HepG2 (cell line): ENCODE measurements around the gene TBC1D2B. TPM values are rescaled to one million over a fixed set of nuclear protein-coding genes. Genes with fewer than 3 reads are reported as not detected.

Experiments used
- ARID4A ChIP-seq: sonication (generic); formaldehyde crosslinking; IDR thresholded peaks from 2 replicates; pipeline ENCODE4 v1.5.0; 2020; ENCODE audit warnings: mild to moderate bottlenecking, missing genetic modification reagents, borderline replicate concordance
- ASH2L ChIP-seq: fragments of 300-600, 200-600 bp; sonication (generic); IDR thresholded peaks from 2 replicates; pipeline ENCODE4 v1.7.0; 2017; ENCODE audit warnings: low read depth, mild to moderate bottlenecking, moderate library complexity, mixed read lengths, low read length; ENCODE audit not compliant: insufficient read length
- E2F2 ChIP-seq: sonication (generic); formaldehyde crosslinking; IDR thresholded peaks from 2 replicates; pipeline ENCODE4 v1.4.0; 2020; ENCODE audit warnings: missing genetic modification reagents, borderline replicate concordance
- ELF3 ChIP-seq: IDR thresholded peaks from 2 replicates; pipeline ENCODE4 v1.6.1; 2016; ENCODE audit warnings: missing genetic modification reagents, missing compliant biosample characterization
- GATA4 ChIP-seq: sonication (generic); IDR thresholded peaks from 2 replicates; pipeline ENCODE4 v1.6.1; 2016; ENCODE audit warnings: antibody characterized with exemption, low read depth, borderline replicate concordance
- HOXD1 ChIP-seq: sonication (generic); formaldehyde crosslinking; IDR thresholded peaks from 2 replicates; pipeline ENCODE4 v1.5.0; 2020; ENCODE audit warnings: missing genetic modification reagents
- MEF2D ChIP-seq: sonication (generic); formaldehyde crosslinking; IDR thresholded peaks from 2 replicates; pipeline ENCODE4 v1.5.1; 2020; ENCODE audit warnings: mild to moderate bottlenecking, missing genetic modification reagents
- NFATC3 ChIP-seq: sonication (generic); formaldehyde crosslinking; IDR thresholded peaks from 2 replicates; pipeline ENCODE4 v1.5.1; 2020; ENCODE audit warnings: mild to moderate bottlenecking, missing genetic modification reagents
- RARG ChIP-seq: sonication (generic); formaldehyde crosslinking; IDR thresholded peaks from 2 replicates; pipeline ENCODE4 v1.4.0; 2020; ENCODE audit warnings: low read depth, mild to moderate bottlenecking, missing genetic modification reagents
- SMARCE1 ChIP-seq: fragments of 450-650 bp; IDR thresholded peaks from 2 replicates; pipeline ENCODE4 v1.6.1; 2017; ENCODE audit warnings: borderline replicate concordance
- TBX2 ChIP-seq: sonication (generic); formaldehyde crosslinking; IDR thresholded peaks from 2 replicates; pipeline ENCODE4 v1.5.0; 2020; ENCODE audit warnings: missing genetic modification reagents, mild to moderate bottlenecking, borderline replicate concordance
- ZNF10 ChIP-seq: sonication (generic); formaldehyde crosslinking; IDR thresholded peaks from 2 replicates; pipeline ENCODE4 v1.4.0; 2020; ENCODE audit warnings: mild to moderate bottlenecking, low read depth, missing genetic modification reagents, borderline replicate concordance
- ZNF142 ChIP-seq: sonication (generic); formaldehyde crosslinking; IDR thresholded peaks from 2 replicates; pipeline ENCODE4 v1.4.0; 2020; ENCODE audit warnings: missing genetic modification reagents
- ZNF24 ChIP-seq: fragments of 450-650 bp; IDR thresholded peaks from 2 replicates; pipeline ENCODE4 v1.6.1; 2017; ENCODE audit warnings: antibody characterized with exemption, mild to moderate bottlenecking
- ZNF296 ChIP-seq: sonication (generic); formaldehyde crosslinking; conservative IDR thresholded peaks from 2 replicates; pipeline ENCODE4 v1.5.0; 2020; ENCODE audit warnings: mild to moderate bottlenecking, missing genetic modification reagents
- ZNF367 ChIP-seq: sonication (generic); formaldehyde crosslinking; IDR thresholded peaks from 2 replicates; pipeline ENCODE4 v1.4.0; 2020; ENCODE audit warnings: missing genetic modification reagents, borderline replicate concordance
- ZNF460 ChIP-seq: sonication (generic); formaldehyde crosslinking; IDR thresholded peaks from 2 replicates; pipeline ENCODE4 v1.5.1; 2020; ENCODE audit warnings: missing genetic modification reagents, mild to moderate bottlenecking, borderline replicate concordance
- ZNF567 ChIP-seq: sonication (generic); formaldehyde crosslinking; IDR thresholded peaks from 2 replicates; pipeline ENCODE4 v1.8.1; 2023; ENCODE audit warnings: mild to moderate bottlenecking, missing genetic modification reagents, borderline replicate concordance
- polyA plus RNA-seq, 8 experiments: library from polyadenylated mRNA; depleted of rRNA in 3 of 8; stranded (reverse) in 7 of 8; unstranded in 1 of 8; fragments of >200 nt; fragmentation: Illumina TruSeq in 4 of 8; extraction: Trizol in 4 of 8; gene quantifications; 2 replicates each; pipeline versions ENCODE4 v1.2.1 to v1.2.3, GENCODE V29; 2011 to 2016; ENCODE audit warnings: low read depth in 4 of 8, missing spikeins in 1 of 8, mixed read lengths in 1 of 8; ENCODE audit not compliant: insufficient read depth in 1 of 8
- total RNA-seq, 5 experiments: library from RNA; depleted of rRNA; stranded (reverse); fragments of >200 nt; fragmentation: Illumina TruSeq; extraction: Trizol; gene quantifications; 2 replicates each; pipeline ENCODE4 v1.2.3, GENCODE V29; 2016; ENCODE audit warnings: low read depth in 1 of 5

TBC1D2B gene
- total and polyA plus RNA-seq, 2 of the 13 experiments (the other 11 are each of a cell fraction or from before 2014, with no cell fraction given): 10.1 to 14.4 TPM

- TF ChIP-seq ARID4A (CRISPR knock-in tag) (peak; percentile 65), TBX2 (CRISPR knock-in tag) (no peak), ELF3 (CRISPR knock-in tag) (no peak), NFATC3 (no peak), MEF2D (CRISPR knock-in tag) (no peak), ZNF10 (CRISPR knock-in tag) (no peak), ZNF142 (CRISPR knock-in tag) (peak; percentile 82; the same call in 1 of the 2 replicates), ZNF460 (no peak), ZNF24 (no peak), ZNF367 (CRISPR knock-in tag) (no peak), SMARCE1 (no peak), E2F2 (CRISPR knock-in tag) (no peak), ASH2L (peak; percentile 28), ZNF567 (CRISPR knock-in tag) (no peak), ZNF296 (CRISPR knock-in tag) (no peak), HOXD1 (0 out of 2 replicates have a peak, but pooled peaks have one; percentile 39), GATA4 (no peak), RARG (no peak)
Observed at GRCh38 chr15:78077053-78077870, at the start of gene TBC1D2B (continued).
